ENCODE results near the gene STK39. TPM values are rescaled to one million over a fixed set of nuclear protein-coding genes. Genes with fewer than 3 reads are reported as not detected.

STK39 gene
- total and polyA plus RNA-seq, 9 of the 15 experiments (the other 6 are each of a cell fraction or from before 2014, with no cell fraction given), result 0.19 to 0.76 (median 0.51) TPM

GRCh38 chr2:167945660-167946368 is 301.6 kb downstream of the STK39 start (continued):
- no peak for TF ChIP-seq BRF1 (IDR thresholded peaks at IDR 0.05; ENCODE audit: borderline replicate concordance, extremely low read depth, insufficient read length)
- TF ChIP-seq ZNF280A (IDR thresholded peaks at IDR 0.05; ENCODE audit: low read depth, partially characterized antibody), result no peak
- TF ChIP-seq ZBTB2 (IDR thresholded peaks at IDR 0.05), result peak; percentile 38; the same call in 1 of the 2 replicates
- TF ChIP-seq SMAD4 (CRISPR knock-in tag; conservative IDR thresholded peaks at IDR 0.05), result no peak
- TF ChIP-seq ILF3 (IDR thresholded peaks at IDR 0.05; ENCODE audit: borderline replicate concordance), result no peak
- TF ChIP-seq KLF1 (tag; IDR thresholded peaks at IDR 0.05), result no peak
- TF ChIP-seq TAL1 (IDR thresholded peaks at IDR 0.05), result no peak
- TF ChIP-seq CBX3 (IDR thresholded peaks at IDR 0.05; ENCODE audit: borderline replicate concordance in 1 of 2, low read length in 2 of 2), result no peak
- TF ChIP-seq ZNF75A (CRISPR knock-in tag; IDR thresholded peaks at IDR 0.05), result no peak
- TF ChIP-seq ILK (tag; IDR thresholded peaks at IDR 0.05; ENCODE audit: borderline replicate concordance, low read depth), result no peak
- no peak for TF ChIP-seq MED1 (CRISPR knock-in tag; IDR thresholded peaks at IDR 0.05; ENCODE audit: borderline replicate concordance)
- TF ChIP-seq MCM2 (IDR thresholded peaks at IDR 0.05; ENCODE audit: low read depth), result no peak
- peak; percentile 49; the same call in 1 of the 2 replicates for TF ChIP-seq RAD51 (IDR thresholded peaks at IDR 0.05; ENCODE audit: borderline replicate concordance, low read depth)
- no peak for TF ChIP-seq CBX5 (IDR thresholded peaks at IDR 0.05; ENCODE audit: borderline replicate concordance, low read depth)
- no peak for TF ChIP-seq CBX8 (IDR thresholded peaks at IDR 0.05; ENCODE audit: borderline replicate concordance, extremely low read depth, low read depth, low read length, poor library complexity, severe bottlenecking)
- peak; percentile 54; the same call in 1 of the 2 replicates for TF ChIP-seq TRIM28 (IDR thresholded peaks at IDR 0.05)
- TF ChIP-seq ZKSCAN8 (CRISPR knock-in tag; IDR thresholded peaks at IDR 0.05), result peak; percentile 70
- TF ChIP-seq, protein P1, sequence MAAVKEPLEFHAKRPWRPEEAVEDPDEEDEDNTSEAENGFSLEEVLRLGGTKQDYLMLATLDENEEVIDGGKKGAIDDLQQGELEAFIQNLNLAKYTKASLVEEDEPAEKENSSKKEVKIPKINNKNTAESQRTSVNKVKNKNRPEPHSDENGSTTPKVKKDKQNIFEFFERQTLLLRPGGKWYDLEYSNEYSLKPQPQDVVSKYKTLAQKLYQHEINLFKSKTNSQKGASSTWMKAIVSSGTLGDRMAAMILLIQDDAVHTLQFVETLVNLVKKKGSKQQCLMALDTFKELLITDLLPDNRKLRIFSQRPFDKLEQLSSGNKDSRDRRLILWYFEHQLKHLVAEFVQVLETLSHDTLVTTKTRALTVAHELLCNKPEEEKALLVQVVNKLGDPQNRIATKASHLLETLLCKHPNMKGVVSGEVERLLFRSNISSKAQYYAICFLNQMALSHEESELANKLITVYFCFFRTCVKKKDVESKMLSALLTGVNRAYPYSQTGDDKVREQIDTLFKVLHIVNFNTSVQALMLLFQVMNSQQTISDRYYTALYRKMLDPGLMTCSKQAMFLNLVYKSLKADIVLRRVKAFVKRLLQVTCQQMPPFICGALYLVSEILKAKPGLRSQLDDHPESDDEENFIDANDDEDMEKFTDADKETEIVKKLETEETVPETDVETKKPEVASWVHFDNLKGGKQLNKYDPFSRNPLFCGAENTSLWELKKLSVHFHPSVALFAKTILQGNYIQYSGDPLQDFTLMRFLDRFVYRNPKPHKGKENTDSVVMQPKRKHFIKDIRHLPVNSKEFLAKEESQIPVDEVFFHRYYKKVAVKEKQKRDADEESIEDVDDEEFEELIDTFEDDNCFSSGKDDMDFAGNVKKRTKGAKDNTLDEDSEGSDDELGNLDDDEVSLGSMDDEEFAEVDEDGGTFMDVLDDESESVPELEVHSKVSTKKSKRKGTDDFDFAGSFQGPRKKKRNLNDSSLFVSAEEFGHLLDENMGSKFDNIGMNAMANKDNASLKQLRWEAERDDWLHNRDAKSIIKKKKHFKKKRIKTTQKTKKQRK (IDR thresholded peaks at IDR 0.05; ENCODE audit: borderline replicate concordance, low read depth, low read length), result no peak
- peak; percentile 48; the same call in 1 of the 2 replicates for TF ChIP-seq POLR2A (conservative IDR thresholded peaks at IDR 0.05)
- TF ChIP-seq NFXL1 (CRISPR knock-in tag; IDR thresholded peaks at IDR 0.05), result no peak
- 0 out of 2 replicates have a peak, but pooled peaks have one; percentile 14 for TF ChIP-seq ZNF830 (CRISPR knock-in tag; IDR thresholded peaks at IDR 0.05)
- TF ChIP-seq CREBBP (IDR thresholded peaks at IDR 0.05; ENCODE audit: low read depth, low read length), result no peak

Measured in K562 (cell line).